Subcutaneous adipose tissue (tissue), 4 donors: ENCODE measurements around the gene CACNA1E. TPM values are rescaled to one million over a fixed set of nuclear protein-coding genes. Genes with fewer than 3 reads are reported as not detected.

Source experiments
- total RNA-seq, 4 donors: library from RNA; depleted of rRNA; stranded (reverse); fragments of >200 nt; gene quantifications; one replicate each; pipeline ENCODE4 v1.1.0, GENCODE V29; 2016
- TF ChIP-seq, protein P1 (sequence below): fragments of 450-650 bp; IDR thresholded peaks from one replicate; pipeline ENCODE4 v1.5.1; 2016; ENCODE audit warnings: low read depth, mild to moderate bottlenecking, control low read depth, antibody characterized with exemption, moderate library complexity

CACNA1E gene
- total RNA-seq, 4 donors from 2014 or later, result 0.16 to 0.19 TPM; not detected in 2

- TF ChIP-seq, protein P1, sequence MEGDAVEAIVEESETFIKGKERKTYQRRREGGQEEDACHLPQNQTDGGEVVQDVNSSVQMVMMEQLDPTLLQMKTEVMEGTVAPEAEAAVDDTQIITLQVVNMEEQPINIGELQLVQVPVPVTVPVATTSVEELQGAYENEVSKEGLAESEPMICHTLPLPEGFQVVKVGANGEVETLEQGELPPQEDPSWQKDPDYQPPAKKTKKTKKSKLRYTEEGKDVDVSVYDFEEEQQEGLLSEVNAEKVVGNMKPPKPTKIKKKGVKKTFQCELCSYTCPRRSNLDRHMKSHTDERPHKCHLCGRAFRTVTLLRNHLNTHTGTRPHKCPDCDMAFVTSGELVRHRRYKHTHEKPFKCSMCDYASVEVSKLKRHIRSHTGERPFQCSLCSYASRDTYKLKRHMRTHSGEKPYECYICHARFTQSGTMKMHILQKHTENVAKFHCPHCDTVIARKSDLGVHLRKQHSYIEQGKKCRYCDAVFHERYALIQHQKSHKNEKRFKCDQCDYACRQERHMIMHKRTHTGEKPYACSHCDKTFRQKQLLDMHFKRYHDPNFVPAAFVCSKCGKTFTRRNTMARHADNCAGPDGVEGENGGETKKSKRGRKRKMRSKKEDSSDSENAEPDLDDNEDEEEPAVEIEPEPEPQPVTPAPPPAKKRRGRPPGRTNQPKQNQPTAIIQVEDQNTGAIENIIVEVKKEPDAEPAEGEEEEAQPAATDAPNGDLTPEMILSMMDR, result no peak
These were observed 21.1 kb downstream of the CACNA1E start for GRCh38 chr1:181504399-181504842.

- TF ChIP-seq, protein P1, result no peak
These were observed 23.4 kb downstream of the CACNA1E start for GRCh38 chr1:181506563-181507353.

GRCh38 chr1:181508486-181509165 is 25.3 kb downstream of the CACNA1E start:
- TF ChIP-seq, protein P1, result no peak

DNA sequence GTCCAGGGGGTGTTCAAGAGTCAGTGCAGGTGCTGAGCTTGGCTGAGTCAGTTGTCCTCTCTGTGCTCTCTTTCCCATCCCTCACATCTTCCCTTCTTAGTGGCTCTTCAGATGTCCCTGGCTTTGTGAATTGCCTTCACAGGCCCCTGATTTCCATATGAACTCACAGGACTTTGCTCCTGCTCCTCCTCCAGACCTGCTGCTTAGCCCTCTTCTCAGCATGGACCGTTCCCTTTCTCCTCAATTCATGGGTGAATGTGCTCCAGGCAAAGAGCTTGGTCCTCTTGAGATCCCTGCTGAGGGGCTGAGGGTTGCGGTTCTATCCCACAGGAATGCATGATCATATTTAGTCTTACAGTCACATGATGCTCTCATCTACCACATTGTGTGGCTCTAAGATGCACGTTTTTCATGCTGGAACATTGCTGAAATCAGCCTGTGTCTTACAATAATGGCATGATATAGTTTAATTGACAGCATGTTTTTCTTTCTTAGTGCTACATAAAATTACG is 30.5 kb downstream of the CACNA1E start:
- TF ChIP-seq, protein P1, result no peak

DNA sequence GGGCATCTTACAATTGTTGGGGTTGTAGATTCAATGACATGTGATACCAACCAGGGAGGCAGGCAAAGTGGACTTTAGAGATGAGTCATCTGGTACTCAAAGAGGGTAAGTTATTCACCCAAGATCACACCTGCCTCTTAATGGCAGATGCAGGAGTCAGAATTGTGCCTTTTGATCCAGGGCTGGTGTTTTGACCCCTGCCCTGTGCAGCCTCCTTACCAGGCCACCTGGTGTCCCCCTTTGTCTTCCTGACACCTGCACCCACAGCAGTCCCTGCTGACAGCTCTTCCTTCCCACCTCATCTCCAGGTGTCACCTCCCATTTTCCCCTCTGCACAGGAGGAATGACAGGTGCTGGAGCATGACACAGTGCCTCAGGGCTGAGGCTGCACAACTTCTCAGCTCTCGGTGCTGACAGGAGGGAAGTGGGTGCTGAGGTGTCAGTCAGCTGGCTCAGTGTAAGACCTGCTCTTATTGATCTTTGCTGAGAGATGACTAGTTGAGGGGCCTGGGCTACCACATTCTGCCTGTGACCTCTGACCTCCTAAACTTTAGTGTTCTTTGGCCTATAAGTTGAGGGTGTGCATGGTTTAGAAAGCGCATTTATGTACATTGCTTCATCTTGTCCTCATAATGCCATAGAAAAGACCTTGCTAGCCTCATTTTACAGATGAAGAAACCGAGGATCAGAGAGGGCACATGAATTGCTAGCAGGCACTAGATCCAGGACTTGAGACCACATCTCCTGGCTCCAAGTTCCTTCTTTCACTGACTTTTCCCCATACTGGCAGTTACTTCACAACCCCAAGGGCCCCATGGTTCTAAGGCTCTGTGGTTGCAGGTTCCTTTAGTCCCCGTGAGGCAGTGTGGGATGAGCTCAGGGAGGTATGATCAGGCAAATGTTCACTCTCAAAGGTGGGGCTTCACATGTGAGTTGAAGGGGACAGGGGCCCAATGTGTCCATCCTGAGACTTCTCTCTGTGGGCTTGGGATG is 31.3 kb downstream of the CACNA1E start:
- TF ChIP-seq, protein P1, result no peak

DNA sequence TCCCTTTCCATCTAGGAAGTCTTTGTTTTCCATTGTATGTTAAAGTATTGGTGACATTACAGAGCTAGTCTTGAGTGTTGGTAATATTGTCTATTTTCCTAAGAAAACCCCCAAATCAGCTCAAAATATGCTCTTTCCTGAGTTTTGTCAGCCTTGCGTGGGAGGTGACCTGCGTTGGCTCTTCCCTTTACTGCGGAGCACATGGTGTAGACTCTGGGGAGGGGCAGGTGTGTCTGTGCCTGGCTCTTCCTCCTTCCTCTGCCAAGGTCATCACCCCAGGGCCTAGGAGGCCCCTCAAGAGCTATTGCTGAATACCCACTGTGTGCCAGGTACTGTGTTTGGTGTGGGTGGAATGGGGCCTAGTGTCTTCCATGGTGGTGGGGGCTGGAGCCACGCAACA is 33.4 kb downstream of the CACNA1E start:
- TF ChIP-seq, protein P1, result no peak
